HEK293T (cell line): Measurements from ENCODE around the gene ARHGEF7.

ENCODE experiments used
- CTCF ChIA-PET: fragments of 350-600 bp; formaldehyde crosslinking; extraction: SDS; loops from one replicate; lab custom pipeline; 2021; ENCODE audit warnings: antibody characterized with exemption, inconsistent platforms; lab: Yijun Ruan, JAX
- POLR2A ChIA-PET: fragments of 350-600 bp; formaldehyde crosslinking; extraction: SDS; loops from one replicate; lab custom pipeline; 2020; ENCODE audit warnings: antibody characterized with exemption, inconsistent platforms; lab: Yijun Ruan, JAX
- DNase-seq: peaks from one replicate; pipeline ENCODE4 v3.0.0; 2012; ENCODE audit warnings: mixed read lengths; ENCODE audit errors: extremely low spot score
- ARNT ChIP-seq: fragments of 450-650 bp; IDR thresholded peaks from 2 replicates; pipeline ENCODE4 v1.6.1; 2017; ENCODE audit warnings: mild to moderate bottlenecking
- BHLHE40 ChIP-seq: fragments of 450-650 bp; IDR thresholded peaks from 2 replicates; pipeline ENCODE4 v1.6.1; 2016; ENCODE audit warnings: mild to moderate bottlenecking, moderate library complexity, borderline replicate concordance
- CTBP1 ChIP-seq: fragments of 450-650 bp; IDR thresholded peaks from 2 replicates; pipeline ENCODE4 v1.6.1; 2016; ENCODE audit warnings: borderline replicate concordance
- ELF4 ChIP-seq: fragments of 450-650 bp; IDR thresholded peaks from 2 replicates; pipeline ENCODE4 v1.6.1; 2017; ENCODE audit warnings: antibody characterized with exemption
- FOXA1 ChIP-seq: fragments of 450-650 bp; IDR thresholded peaks from 2 replicates; pipeline ENCODE4 v1.6.1; 2016; ENCODE audit warnings: mild to moderate bottlenecking
- FOXK2 ChIP-seq: fragments of 450-650 bp; IDR thresholded peaks from 2 replicates; pipeline ENCODE4 v1.6.1; 2016; ENCODE audit warnings: mild to moderate bottlenecking
- FOXM1 ChIP-seq: fragments of 450-650 bp; IDR thresholded peaks from 2 replicates; pipeline ENCODE4 v1.6.1; 2017; ENCODE audit warnings: mild to moderate bottlenecking, borderline replicate concordance
- HDGF ChIP-seq: fragments of 450-650 bp; IDR thresholded peaks from 2 replicates; pipeline ENCODE4 v1.6.1; 2017; ENCODE audit warnings: antibody characterized with exemption, borderline replicate concordance
- L3MBTL2 ChIP-seq: fragments of 450-650 bp; conservative IDR thresholded peaks from 2 replicates; pipeline ENCODE4 v1.6.1; 2016; ENCODE audit warnings: mild to moderate bottlenecking
- LEF1 ChIP-seq: fragments of 450-650 bp; IDR thresholded peaks from 2 replicates; pipeline ENCODE4 v1.6.1; 2017; ENCODE audit warnings: mild to moderate bottlenecking, borderline replicate concordance
- NFRKB ChIP-seq: fragments of 450-650 bp; IDR thresholded peaks from 2 replicates; pipeline ENCODE4 v1.6.1; 2016; ENCODE audit warnings: mild to moderate bottlenecking, moderate library complexity
- SP1 ChIP-seq: fragments of 450-650 bp; IDR thresholded peaks from 2 replicates; pipeline ENCODE4 v1.6.1; 2017
- SUZ12 ChIP-seq: fragments of 450-650 bp; IDR thresholded peaks from 2 replicates; pipeline ENCODE4 v1.6.1; 2016; ENCODE audit warnings: mild to moderate bottlenecking
- TARDBP ChIP-seq: fragments of 450-650 bp; IDR thresholded peaks from 2 replicates; pipeline ENCODE4 v1.6.1; 2016
- ZNF384 ChIP-seq: fragments of 450-650 bp; IDR thresholded peaks from 2 replicates; pipeline ENCODE4 v1.6.1; 2016
- TF ChIP-seq, protein P1 (sequence below): fragments of 450-650 bp; IDR thresholded peaks from 2 replicates; pipeline ENCODE4 v1.6.1; 2016

The ARHGEF7 gene

DNA sequence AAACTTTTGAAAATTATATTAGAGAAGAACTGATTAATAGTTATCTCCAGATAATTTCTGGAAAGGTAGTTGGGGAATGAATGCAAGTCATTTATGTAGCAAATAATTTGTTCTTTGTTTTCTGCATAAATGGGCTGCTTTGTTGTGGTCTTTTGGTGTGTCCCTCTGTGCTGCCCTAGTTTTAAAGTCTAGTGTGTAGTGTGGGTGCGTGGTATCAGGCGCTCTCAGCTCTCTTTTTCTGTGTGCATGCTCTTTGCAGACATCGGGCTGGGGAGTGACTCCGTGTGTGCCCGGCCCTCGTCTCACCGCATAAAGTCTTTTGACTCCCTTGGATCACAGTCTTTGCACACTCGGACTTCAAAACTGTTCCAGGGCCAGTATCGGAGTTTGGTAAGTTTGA is 94.5 kb downstream of the ARHGEF7 start:
- no peak for DNase-seq
- CTCF ChIA-PET = no interaction called here
- POLR2A ChIA-PET = no interaction called here
- TF ChIP-seq BHLHE40 (no peak), FOXA1 (no peak), CTBP1 (no peak), L3MBTL2 (no peak), ARNT (no peak), ELF4 (no peak), SP1 (no peak), SUZ12 (no peak), FOXK2 (no peak), HDGF (no peak), ZNF384 (no peak), TARDBP (no peak), NFRKB (no peak), FOXM1 (no peak), LEF1 (no peak)
- TF ChIP-seq, protein P1, sequence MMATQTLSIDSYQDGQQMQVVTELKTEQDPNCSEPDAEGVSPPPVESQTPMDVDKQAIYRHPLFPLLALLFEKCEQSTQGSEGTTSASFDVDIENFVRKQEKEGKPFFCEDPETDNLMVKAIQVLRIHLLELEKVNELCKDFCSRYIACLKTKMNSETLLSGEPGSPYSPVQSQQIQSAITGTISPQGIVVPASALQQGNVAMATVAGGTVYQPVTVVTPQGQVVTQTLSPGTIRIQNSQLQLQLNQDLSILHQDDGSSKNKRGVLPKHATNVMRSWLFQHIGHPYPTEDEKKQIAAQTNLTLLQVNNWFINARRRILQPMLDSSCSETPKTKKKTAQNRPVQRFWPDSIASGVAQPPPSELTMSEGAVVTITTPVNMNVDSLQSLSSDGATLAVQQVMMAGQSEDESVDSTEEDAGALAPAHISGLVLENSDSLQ = no peak

DNA sequence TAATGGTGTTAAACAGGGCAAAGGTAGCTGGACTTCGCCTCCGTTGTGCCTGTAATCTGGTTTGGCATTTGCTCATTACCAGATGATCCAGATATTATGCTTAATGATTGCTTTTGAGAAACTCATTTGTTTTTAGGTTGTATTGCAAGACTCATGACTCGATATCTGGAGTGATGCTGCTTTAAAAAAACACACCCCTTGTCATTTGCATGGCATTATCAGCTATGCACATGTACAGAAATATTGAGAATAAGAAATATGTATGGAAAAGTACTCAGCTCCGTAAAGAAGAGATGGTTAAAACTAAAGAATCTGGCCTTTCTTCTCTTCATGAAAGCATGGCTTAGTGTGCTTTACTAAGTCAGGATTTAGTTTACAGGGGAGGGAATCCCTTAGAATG is 95.0 kb downstream of the ARHGEF7 start:
- ChIA-PET CTCF (no interaction called here), POLR2A (no interaction called here)
- DNase-seq = no peak
- TF ChIP-seq ELF4 = no peak
- no peak for TF ChIP-seq BHLHE40
- TF ChIP-seq, protein P1 = no peak
- TF ChIP-seq ZNF384 = no peak
- no peak for TF ChIP-seq L3MBTL2
- no peak for TF ChIP-seq NFRKB

DNA sequence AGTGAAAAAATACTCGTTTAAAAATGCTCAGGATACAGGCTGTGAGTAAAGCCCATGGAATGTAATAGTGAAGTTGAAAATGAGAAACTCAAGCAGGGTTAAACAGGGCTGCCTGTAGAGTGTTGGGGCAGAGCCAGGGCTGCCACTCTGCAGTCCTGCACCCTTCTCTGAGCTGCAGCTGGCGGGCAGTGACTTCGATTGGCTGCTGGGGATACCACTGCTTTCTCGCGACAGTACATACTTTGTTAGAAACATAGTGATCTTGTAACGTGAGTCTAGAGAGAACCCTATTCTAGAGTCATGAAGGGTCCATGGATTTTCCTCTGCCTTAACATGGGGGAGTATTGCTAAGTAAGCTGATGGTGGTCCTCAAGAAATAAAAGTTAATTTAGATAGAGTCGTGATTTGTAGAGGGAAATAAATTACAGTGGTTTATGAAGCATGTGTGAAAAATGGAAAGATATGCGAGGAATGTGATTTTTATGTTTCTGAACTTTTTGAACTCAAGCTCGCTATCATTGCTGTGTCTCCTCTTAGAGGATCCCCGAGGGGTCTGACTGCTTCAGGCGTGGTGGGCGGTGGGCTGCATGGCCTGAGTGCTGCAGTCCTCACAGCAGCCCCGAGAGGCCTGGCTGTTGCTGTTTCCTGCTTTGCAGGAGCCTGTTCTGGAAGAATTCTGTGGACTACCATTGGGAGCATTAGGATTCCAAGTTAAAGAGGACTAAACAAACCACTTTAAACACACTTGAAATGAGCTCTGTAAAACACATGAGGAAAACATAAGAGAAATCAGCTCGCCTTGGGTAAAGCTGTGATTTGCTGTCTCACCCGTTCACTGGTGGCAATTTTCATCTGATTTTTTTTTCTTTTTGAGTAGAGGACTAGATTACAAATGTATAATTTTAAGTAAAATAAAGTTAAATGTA is 95.7 kb downstream of the ARHGEF7 start:
- DNase-seq = no peak
- CTCF ChIA-PET = no interaction called here

DNA sequence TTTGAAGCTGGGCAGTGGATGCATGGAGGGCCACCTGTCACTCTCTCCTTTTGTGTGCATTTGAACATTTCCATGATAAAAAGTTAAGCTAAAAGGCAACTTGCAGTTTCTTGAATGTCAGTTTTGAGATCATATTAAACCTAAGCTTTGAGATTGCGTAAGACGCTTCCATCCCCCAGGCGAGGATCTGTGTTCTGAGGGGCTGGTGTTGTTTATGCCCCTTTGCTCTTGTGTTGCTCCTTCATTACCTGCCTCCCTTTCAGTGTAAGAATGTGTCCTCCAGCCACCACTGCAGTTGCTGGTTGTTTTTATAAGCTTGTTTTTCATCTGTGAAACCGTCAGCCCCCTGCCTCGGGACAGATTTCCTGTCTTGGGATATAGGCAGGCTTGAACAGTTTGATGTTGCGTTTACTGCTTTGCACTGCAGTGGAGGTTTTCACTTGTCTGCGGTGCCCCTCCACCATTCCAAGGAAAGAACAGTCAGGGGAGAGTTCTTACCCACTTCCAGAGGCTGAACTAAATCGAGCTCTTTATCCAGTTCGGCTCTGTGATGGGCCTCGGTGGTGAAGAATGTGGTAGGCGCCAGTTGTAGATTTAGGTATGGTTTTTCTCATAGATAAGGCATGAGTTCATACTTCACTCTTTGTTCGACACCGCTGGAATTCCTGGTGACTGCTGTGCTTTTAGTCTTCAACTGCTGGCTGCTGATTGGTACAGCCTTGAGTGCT is 96.8 kb downstream of the ARHGEF7 start:
- CTCF ChIA-PET = interaction anchor here (0.6 kb wide), 1 partner anchor 54 kb away, joined by 4 read pairs; no protein-coding TSS in a partner anchor
- POLR2A ChIA-PET = interaction anchor here (1.1 kb wide), 1 partner anchor 12 kb away, joined by 3 read pairs; no protein-coding TSS in a partner anchor
- TF ChIP-seq, protein P1 = no peak
- TF ChIP-seq CTBP1 = no peak
- no peak for TF ChIP-seq L3MBTL2
- TF ChIP-seq ELF4 = no peak
- no peak for TF ChIP-seq TARDBP
- no peak for TF ChIP-seq BHLHE40
- no peak for TF ChIP-seq FOXM1
- no peak for TF ChIP-seq FOXK2
- no peak for TF ChIP-seq SUZ12
- no peak for TF ChIP-seq LEF1
- no peak for TF ChIP-seq ZNF384
- DNase-seq = no peak

More for the DNA sequence above, 95.7 kb downstream of the ARHGEF7 start:
- POLR2A ChIA-PET = interaction anchor here (1.1 kb wide), 1 partner anchor 14 kb away, joined by 3 read pairs; no protein-coding TSS in a partner anchor
- no peak for TF ChIP-seq HDGF
- no peak for TF ChIP-seq SP1
- no peak for TF ChIP-seq ELF4
- no peak for TF ChIP-seq NFRKB
- TF ChIP-seq CTBP1 = no peak
- TF ChIP-seq SUZ12 = no peak
- no peak for TF ChIP-seq TARDBP
- no peak for TF ChIP-seq FOXA1
- TF ChIP-seq L3MBTL2 = no peak
- no peak for TF ChIP-seq LEF1
- no peak for TF ChIP-seq FOXK2
- TF ChIP-seq, protein P1 = no peak
- no peak for TF ChIP-seq ZNF384
- no peak for TF ChIP-seq BHLHE40
- TF ChIP-seq ARNT = no peak
- no peak for TF ChIP-seq FOXM1

DNA sequence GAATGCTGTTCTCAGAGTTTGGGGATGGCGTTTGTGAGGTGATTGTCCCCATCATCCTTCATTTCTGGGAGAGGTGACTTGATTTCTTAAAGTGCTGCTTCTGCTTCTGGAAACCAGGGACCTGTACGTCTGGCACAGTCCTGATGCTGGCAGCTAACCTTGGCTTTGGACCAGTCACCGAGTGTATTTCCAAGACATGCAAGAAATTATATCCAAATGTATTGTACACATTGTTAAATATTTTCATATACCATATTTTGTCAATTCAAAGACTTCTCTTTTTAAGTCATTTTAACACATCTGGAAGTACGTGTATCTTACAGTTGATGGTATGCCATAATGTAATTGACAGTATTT is 97.4 kb downstream of the ARHGEF7 start:
- TF ChIP-seq FOXM1 = no peak
- TF ChIP-seq FOXA1 = no peak
- no peak for TF ChIP-seq FOXK2
- no peak for TF ChIP-seq LEF1
- no peak for TF ChIP-seq TARDBP
- TF ChIP-seq BHLHE40 = no peak
- TF ChIP-seq, protein P1 = no peak
- TF ChIP-seq SP1 = no peak
- no peak for TF ChIP-seq ARNT
- no peak for TF ChIP-seq NFRKB
- no peak for TF ChIP-seq HDGF
- TF ChIP-seq SUZ12 = no peak

More for the DNA sequence above, 97.4 kb downstream of the ARHGEF7 start:
- no peak for DNase-seq
- ChIA-PET CTCF (no interaction called here), POLR2A (no interaction called here)
